ENCODE data around the gene NGEF.
A peak's percentile ranks its signal among the peaks of the same experiment; 100 is the strongest.

Gene NGEF

DNA sequence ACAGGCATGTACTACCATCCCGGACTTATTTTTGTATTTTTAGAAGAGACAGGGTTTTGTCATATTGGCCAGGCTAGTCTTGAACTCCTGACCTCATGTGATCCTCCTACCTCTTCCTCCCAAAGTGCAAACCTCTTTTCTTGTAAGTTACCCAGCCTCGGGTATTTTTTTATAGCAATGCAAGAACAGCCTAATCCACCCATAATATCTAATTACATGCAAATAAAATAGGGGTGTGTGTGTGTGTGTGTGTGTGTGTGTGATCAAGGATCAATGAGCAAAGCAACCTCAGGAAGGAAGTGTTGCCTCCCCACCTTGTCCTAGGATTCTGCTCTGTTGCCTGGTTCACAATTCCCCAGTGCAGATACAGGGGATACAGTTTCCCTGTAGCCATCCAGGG is 45.6 kb downstream of the NGEF start:
- no peak for DNase-seq (ENCODE audit: low read depth in 2 of 2)

DNA sequence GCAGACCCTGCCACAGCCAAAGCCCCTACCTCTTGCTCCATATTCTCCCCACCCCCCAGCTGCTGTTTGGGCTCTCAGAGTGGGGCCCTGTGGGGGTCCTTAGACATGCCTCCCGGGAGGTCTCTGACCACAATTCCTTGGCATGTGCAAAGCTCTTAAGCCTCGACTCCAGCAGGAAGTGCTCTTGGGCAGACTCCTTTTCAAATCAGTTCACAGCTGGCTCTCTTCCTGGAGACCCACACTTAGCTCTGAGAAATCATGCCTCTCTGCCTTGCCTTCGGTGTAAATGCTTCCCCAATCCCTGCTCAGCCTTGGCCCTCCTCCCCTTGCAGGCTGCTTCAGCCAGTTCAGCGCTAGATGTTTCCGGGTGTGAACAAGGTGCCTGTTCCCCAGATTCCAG is 46.9 kb downstream of the NGEF start:
- DNase-seq (ENCODE audit: low read depth in 2 of 2): no peak

DNA sequence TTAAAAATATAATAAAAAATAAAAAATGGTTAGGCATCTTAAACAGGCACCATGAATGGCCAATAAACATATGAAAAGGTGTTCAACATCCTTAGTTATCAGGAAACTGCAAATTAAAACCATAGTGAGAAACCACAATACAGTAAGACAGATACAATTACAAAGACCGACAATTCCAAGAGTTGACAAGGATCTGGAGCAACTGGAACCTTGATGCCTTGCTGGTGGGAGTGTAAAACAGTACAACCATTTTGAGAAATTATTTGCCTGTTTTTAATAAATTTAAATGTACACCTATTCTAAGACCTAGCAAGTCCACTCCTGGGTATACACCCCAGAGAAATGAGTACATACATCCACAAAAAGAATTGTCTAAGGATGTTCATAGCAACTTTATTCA is 49.1 kb downstream of the NGEF start:
- DNase-seq (ENCODE audit: low read depth in 2 of 2): no peak

DNA sequence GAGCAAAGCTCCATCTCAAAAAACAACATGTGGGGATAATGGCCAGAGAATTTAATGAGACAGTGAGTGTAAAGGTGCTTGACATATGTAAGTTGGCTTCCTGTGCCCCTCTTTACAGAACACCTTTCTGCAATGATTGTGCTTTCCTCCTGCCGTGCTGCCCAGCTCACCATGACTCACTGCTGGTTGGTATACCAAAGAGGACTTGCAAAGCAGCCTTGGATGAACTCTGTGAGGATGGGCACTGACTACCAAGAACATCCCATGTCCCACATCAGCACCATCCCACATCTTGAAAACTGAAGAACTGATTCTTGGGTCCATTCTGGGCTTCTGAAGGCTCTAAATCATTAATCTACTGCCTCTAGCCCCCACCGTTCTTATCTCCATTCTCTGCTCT is 52.2 kb downstream of the NGEF start:
- DNase-seq (ENCODE audit: low read depth in 2 of 2): no peak

DNA sequence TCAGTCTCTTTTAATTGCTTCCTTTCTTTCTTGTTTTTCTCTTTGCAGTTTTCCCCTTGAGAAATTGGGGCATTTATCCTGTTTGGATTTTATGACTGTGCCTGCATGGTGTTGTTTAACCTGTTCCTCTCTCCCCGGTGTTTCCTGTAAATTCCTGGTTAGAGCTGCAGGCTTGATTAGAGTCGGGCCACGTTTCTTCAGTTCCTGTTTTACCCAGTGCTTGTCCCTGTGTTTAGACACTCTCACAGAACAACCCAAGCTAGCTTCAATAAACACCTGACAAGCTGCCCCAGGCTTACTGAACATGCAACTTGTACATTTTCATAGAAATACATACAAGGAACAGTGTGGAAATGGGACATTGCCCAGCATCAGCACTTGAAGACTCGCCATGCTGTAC is 53.9 kb downstream of the NGEF start:
- DNase-seq (ENCODE audit: low read depth in 2 of 2): no peak

DNA sequence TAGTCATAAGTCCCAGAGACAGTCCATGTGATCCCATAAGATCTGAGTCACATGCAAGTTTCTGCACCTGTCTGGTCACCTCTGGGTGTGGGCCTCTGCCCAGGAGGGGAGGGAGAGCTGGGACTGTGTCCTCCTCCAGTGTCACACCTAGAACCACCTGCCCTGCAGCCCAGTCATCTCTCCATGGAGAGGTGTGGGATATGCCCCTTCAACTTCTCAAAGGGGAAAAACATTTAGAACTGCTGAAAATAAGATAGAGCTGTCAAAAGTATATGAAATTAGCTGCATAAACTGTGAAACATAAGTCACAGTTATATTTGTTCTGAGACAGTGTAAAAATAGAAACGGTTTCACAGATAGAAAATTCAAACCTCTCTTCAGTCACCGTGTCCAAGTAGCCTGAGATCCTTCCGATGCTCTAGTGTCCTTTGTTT is 55.4 kb downstream of the NGEF start:
- DNase-seq (ENCODE audit: low read depth in 2 of 2): no peak

DNA sequence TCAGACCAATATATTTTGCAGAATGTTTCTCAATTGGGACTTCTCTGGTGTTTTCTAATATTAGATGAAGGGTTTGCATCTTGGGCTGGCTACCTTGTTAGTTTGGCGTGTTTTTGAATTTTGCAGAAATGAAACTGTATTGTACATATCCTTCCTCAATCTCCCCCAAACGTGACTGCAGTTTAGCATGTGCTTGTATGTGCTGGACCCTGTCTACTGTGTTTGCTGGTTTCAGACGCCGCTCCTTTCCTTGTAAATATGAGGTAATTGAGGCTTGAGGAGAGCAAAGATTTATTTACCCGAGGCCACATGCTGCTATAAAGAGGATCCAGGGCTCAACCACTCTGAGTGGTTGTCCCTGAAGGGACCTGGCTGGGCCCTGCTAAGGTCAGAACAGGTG is 57.2 kb downstream of the NGEF start:
- no peak for DNase-seq (ENCODE audit: low read depth in 2 of 2)

DNA sequence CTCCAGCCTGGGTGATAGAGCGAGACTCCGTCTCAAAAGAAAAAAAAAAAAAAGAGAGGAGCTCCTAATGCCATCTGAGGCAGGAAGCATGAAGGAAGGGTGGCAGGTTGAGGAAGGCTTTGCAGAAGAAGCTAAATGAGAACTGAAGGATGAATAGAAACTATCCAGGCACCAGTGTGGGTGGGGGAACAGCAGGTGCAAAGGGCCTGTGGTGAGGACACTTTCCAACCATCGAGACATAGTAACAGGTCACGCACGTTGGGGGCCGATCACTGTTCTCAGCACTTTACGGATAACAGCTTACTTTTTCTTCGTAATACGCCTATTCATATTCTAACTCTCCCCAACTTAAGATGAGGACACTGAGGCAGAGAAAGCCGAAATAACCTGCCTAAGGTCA is 58.4 kb downstream of the NGEF start:
- DNase-seq (ENCODE audit: low read depth in 2 of 2): no peak

DNA sequence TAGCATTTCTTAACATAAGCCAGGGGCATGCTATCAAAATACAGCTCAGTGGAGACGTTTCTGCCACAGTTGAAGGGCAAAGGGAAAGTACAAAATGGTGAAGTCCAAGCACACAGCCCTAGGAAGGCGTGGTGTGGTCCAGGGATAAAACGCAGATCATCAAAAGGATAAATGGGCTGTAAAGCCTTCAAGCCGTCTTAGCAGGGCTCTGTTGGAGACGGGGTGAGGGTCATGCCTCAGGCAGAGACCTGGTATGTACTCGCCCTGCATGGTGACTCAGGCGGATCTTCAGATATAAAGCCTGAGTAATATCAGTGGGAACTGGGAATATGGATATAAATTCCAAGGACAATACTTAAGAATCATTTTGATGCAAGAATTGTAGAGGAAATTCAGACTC is 61.2 kb downstream of the NGEF start:
- no peak for DNase-seq (ENCODE audit: low read depth in 2 of 2)

DNA sequence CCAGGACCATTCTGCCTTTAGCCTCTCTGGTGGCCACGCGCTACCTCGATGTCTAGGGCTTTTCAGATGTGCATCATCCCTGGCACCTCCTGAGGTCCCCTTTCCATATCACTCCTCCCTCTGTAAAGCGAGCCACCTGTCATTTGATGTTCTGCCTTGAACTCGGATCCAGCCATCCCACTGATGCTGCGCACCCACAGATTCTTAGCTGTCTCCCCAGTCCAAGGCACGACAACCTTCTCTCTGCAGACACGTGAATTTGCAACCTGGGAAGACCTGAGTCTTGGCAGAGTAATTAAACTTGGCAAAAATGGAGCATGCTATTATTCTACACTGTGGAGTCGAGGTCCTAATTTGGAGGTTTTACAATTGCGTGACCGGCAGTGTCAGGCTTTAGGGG is 61.9 kb downstream of the NGEF start:
- no peak for DNase-seq (ENCODE audit: low read depth in 2 of 2)

DNA sequence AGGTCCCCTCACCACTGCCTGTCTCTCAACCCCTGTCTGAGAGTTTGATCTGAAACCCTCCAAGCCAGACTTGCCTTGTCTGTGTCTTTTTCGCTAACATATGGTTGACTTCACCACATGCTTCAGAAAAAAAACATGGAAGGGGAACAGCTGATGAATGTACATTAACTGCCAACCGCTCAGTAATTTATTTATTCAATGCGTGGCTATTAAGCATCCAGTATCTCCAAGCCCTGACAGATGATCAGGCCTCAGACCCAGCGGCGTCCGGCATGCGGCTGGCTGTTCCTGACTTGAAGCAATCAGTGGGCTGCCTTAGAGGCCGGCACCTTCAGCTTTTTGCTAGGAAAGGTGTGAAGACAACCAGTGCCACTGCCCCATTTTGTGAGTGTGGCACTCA is 62.3 kb downstream of the NGEF start:
- DNase-seq (ENCODE audit: low read depth in 2 of 2): no peak

DNA sequence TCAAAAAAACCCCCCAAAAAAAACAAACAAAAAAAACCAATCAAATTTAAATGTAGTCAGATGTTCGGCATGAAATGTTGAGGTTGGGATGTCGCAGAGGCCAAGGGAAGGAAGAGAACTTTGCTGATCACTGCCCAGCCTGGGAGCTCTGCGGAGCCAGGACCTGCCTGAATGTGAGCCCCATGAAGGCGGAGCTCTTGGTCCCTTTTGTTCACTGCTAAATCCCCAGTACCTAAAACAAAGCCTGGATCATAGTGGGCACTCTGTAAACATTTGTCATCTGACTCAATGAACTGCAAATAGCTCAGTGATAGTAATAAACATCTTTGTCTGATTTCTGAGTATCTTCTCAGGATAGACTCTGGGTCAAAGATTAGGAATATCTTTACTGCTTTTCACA is 64.0 kb downstream of the NGEF start:
- DNase-seq (ENCODE audit: low read depth in 2 of 2): no peak

DNA sequence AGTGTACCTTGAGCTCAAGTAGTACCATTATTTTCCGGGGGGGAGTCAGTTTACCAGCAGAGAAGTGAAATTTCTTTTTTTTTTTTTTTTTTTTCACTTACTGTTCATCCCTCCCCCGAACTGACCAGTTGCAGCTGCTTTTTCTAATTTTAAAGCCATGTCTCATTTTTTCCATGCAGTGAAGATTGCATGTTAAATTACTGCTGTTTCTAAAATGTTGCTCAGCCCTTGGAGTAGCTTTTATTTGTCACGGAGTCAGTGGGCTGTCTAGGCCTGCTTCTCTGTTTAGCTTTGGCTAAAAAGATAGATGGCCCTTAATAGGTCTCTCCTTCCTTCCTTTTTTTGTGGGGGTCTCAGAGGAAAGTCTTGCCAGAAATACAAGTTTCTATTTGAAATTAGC is 70.2 kb downstream of the NGEF start:
- no peak for DNase-seq (ENCODE audit: low read depth in 2 of 2)

DNA sequence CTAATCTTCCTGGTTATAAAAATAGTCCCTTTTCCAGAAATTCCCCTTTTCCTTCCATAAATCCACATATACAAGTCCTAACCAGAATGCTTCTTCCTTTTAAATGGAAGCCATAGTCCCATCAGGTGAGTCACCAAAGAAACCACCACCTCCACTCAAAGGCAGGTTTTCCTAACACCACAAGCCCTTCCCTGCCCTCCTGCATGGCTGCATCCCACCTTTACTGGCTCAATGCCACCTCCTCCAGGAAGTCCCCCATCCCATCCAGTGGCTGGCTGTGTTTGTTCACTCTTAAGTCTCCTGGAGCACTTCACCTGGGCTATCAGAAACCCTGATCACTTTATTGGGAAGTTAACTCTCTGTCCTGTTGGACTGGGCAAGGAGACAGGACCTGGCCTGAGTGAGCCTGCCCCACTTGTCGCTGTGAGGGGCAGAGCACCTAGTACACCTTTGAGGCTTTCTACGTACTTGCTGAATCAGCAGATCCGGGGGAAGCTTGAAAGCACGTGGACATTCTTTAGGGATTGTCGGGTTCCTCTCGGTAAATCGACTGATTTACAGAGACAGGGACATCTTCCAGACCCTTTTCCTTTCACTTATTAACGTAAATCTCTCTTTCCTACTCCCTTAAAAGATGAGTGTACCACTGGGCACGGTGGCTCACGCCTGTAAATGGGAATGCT is 71.0 kb downstream of the NGEF start:
- DNase-seq (ENCODE audit: low read depth in 2 of 2): no peak

DNA sequence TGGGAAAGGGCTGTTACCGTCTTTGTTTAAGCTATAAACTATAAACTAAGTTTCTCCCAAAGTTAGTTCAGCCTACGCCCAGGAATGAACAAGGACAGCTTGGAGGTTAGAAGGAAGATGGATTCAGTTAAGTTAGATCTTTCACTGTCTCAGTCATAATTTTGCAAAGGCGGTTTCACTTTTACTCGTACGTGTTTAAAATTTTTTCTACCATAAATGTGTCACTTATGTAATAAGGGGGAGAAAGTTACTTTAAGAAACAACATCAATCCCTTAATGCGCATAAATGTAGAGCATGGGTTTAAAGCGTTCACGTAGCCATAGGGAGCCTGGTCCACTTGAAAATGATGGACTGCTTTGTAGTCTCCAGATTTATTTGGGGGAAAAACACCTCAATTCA is 71.7 kb downstream of the NGEF start:
- DNase-seq (ENCODE audit: low read depth in 2 of 2): no peak

DNA sequence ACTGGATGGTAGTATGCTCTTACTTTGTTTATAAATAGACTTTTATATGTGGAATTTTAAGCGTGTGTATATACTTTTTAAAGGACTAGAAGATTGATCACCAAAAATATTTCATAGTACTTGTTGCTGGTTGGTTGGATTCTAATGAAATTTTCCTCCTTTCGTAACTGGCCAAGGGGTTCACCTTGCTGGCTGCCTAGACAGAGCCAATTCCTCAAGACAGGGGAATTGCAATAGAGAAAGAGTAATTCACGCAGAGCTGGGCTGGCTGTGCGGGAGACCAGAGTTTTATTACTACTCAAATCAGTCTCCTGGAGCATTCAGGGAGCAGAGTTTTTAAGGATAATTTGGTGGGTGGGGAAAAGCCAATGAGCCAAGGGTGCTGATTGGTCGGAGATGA is 72.3 kb downstream of the NGEF start:
- no peak for DNase-seq (ENCODE audit: low read depth in 2 of 2)

DNA sequence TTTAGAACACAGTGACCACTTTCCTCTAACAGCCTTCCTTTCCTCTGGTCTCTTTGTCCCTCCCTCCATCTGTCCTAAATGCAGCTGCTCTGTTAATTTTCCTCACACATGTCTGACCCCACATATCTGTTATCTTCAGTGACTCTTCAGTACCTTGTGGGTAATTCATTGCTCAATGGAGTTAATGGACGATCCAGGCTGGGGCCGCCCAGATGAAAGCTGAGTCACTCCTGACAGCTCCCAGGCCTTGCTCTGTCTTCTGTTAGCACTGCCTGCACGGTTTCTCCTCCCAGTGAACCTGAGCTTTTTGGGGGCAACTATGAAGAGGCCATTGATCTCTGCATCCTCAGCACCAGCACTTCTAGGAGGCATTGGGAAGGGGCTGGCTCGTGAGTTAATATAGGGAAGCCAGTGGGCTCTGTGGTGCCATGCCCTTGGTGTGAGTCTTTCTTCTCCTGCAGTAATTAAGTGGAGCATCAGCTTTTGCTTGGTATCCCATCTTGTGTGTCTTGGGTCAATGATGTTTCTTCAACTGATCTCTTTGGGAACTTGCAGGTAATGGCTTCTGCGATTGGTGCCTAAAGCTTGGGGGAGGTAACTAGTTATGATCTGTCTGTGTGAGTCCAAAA is 75.7 kb downstream of the NGEF start:
- no peak for DNase-seq (ENCODE audit: low read depth in 2 of 2)

DNA sequence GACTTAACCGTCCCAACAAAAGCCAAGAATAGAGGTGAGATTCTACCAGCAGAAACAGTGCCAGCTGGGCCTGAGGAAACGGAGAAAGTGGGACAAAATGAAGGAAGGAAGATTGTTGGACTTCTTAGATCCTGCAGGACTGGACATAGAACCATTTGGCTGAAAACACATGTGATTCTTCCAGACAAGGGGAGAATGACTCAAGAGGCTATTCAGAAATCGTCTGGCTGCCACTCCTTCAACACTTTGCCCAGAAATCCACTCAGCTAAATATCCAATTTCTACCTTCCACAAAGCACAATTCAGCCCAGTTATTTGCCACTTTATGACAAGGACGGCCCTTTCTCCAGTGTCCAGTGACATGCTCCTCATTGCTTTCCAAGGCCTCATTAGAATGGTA is 81.4 kb downstream of the NGEF start:
- DNase-seq (ENCODE audit: low read depth in 2 of 2): no peak

DNA sequence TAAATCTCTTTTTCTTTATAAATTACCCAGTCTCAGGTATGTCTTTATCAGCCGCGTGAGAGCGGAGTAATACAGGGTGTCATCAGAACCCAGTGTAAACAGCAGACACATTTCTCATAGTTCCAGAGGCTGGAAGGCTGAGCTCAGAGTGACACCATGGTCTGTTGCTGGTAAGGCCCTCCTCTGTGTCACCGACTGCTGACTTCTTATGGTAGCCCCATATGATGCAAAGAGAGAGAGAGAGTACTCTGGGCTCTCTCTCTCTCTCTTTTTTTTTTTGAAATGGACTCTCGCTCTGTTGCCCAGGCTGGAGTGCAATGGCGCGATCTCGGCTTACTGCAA is 83.0 kb downstream of the NGEF start:
- no peak for DNase-seq (ENCODE audit: low read depth in 2 of 2)

DNA sequence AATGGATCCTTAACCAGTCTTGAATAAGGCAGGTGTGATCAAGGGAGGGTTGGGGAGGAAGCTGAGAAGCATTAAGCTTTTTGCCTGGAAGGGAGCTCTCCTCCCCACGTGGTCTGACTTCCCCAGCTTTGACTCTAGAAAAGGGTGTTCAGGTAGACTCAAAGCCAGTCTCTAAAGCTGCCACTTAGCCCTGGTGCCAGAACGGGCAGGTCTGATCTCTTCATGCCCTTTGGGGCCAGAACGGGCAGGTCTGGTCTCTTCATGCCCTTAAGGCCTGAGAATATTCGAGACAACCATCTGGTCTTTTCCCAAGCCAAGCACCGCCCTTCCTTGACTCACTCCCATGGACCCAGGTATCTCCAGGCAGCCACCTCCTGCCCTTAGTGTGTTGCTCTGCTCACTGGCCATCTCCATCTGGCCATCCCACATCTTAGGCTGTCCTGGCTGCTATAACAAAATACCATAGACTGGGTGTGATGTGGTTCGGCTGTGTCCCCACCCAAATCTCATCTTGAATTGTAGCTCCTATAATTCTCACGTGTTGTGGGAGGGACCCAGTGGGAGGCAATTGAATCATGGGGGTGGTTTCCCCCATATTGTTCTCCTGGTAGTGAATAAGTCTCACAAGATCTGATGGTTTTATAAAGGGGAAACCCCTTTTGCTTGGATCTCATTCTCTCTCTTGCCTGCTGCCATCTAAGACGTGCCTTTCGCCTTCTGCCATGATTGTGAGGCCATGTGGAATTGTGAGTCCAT is 83.6 kb downstream of the NGEF start:
- no peak for DNase-seq (ENCODE audit: low read depth in 2 of 2)

DNA sequence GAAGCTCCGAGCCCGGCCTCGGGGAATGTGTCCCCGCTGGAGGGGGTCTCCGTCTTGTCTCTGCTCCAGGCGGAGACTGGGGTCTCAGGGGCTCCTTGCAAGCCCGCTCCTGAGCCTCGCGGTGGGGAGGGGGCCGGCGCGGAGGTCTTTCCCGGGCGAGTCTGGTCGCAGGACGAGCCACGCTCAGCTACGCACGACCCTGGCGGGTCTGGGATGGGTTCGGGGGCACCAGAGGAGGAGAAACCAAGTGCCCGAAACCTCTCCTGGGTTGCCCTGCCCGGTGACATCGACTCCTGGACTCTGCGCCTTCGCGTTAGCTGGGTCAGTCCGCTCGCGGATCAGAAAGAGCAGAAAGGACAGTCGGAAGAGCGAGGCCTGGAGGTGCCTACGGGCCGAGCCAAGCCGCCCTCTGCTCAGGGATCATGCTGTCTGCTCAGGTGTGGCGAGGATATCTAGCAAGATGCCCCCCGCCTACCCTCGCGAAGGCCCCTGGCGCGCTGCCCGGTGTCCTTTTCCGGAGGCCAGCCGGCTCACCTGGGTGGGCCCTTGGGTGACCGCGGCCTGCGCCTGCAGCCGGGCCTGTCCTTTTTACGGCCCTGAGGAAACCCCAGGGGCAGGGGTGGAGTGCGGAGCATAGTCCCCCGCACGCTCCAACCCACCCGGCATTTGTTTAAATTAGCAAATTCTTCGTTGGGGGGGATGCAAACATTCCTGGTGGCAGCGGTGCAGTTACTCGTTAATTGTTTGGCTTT is 84.3 kb downstream of the NGEF start:
- no peak for DNase-seq (ENCODE audit: low read depth in 2 of 2)

DNA sequence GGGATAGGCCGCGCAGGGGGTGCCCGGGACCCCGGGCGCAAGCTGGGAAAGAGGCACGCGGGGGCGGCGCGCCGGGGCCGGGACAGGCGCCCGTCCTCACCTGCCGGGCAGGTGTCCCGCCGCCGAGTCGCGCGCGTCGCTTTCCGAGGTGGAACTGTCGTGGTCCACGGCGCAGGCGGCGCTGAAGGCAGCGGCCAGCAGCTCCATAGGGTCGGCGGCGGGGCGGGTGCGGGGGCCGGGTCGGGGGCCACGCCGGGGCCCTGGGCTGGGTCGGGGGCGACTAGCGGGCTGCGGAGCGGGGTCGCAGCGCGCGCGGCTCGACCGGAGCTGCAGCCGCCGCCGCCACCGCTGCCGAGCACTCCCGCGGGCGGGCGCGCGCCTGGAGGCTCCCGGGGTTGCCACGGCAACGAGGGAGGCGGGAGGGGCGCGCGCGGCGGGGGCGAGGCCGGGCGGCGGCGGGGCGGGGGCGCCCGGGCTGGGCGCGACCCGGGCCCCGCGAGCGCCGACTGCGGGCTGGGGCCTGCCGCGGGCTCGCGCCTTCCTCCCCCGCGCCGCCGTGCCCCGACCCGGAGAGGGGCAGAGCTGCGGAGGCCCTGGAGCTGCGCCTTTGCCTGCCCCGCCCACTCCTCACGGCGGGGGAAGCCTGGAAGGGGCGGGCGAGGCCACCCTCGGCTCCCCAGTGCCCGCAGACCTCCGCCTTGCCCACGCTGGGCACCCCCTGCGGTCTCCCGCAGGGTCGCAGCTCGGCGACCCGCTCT is 85.1 kb downstream of the NGEF start:
- peak in 1 of 2 donors; percentile 2 for DNase-seq (ENCODE audit: low read depth in 2 of 2)
